ENCODE measurements around the gene EPHA3. TPM values are rescaled to one million over a fixed set of nuclear protein-coding genes. Genes with fewer than 3 reads are reported as not detected.

Gene EPHA3
- 22.1 and 24.6 TPM in 2 replicates for total RNA-seq
- long read RNA-seq, full-length matches to known transcripts = 26 of 52 reads
- long read RNA-seq, partial matches to known transcripts = 14 of 52 reads
- long read RNA-seq, other reads (novel, unspliced or antisense) = 12 of 52 reads

DNA sequence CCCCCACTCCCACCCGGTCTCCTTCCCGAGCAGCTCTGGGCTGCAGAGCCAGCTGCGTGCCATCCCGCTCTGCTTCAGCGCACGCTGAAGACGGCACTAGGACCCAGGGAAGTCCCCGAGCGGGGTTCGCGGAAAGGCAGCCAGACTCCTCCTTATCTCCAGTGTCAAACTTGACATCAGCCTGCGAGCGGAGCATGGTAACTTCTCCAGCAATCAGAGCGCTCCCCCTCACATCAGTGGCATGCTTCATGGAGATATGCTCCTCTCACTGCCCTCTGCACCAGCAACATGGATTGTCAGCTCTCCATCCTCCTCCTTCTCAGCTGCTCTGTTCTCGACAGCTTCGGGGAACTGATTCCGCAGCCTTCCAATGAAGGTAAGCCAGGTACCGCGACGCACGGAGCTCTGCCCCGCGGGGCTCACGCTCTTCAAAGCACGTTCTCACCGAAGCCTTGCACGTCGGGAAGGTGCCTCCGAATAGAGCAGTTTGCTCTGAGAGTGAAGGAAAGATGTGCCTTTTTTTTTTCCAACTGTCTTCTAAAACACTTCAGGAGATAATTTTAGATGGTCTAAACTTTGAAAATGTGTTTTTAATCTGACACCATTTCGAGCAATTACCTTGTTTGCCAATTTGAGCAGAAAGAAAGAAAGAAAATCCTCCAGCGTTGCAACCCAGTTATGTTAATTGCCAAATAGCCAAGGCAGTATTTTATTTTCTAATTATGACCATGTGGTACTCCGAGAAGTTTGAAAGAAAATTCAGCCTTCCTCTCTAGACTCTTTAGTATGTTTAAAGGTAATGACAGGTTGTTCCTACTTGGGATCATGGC lies at the start of gene EPHA3:
TSS of gene EPHA3 (plus strand) at position 161 of the 830 bp plus-strand sequence. CDS start at position 289, 128 bp downstream.
- Mint-ChIP-seq H3K9me3 (no peaks in the 10 kb centered on the region), H3K27ac (ENCODE audit: unreplicated experiment) (no peak within 1 kb of the TSS), H3K36me3 (ENCODE audit: low read depth) (no peaks in the 10 kb centered on the region), H3K4me1 (peaks cover 24% of the 10 kb centered on the region), H3K27me3 (ENCODE audit: low read depth) (peaks cover 21% of the 10 kb centered on the region), H3K4me3 (peak within 1 kb of the TSS; percentile 88)
- TF ChIP-seq, protein P1, sequence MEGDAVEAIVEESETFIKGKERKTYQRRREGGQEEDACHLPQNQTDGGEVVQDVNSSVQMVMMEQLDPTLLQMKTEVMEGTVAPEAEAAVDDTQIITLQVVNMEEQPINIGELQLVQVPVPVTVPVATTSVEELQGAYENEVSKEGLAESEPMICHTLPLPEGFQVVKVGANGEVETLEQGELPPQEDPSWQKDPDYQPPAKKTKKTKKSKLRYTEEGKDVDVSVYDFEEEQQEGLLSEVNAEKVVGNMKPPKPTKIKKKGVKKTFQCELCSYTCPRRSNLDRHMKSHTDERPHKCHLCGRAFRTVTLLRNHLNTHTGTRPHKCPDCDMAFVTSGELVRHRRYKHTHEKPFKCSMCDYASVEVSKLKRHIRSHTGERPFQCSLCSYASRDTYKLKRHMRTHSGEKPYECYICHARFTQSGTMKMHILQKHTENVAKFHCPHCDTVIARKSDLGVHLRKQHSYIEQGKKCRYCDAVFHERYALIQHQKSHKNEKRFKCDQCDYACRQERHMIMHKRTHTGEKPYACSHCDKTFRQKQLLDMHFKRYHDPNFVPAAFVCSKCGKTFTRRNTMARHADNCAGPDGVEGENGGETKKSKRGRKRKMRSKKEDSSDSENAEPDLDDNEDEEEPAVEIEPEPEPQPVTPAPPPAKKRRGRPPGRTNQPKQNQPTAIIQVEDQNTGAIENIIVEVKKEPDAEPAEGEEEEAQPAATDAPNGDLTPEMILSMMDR (conservative IDR thresholded peaks at IDR 0.05) = no peak
- DNase-seq (ENCODE audit: low read depth, low spot score) = peak; percentile 70

DNA sequence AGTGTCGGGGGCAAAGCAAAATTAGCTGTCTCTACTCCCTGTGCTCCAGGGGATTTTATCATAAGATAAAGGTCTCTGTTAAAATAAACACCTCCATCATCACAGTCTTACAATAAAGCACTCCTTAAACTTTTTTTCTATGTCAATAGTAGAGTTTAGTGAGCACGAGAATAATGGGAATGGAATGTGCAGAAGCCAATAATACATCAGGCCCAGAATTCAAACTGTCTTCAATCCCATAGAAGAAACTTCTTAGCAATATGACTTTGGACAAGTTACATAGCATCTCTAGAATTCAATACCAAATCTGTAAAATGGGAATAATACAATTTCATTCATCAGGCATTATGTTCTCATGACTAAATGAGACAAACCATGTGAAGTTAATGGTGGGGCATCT lies 49.0 kb upstream of the EPHA3 start:
- H3K27me3 Mint-ChIP-seq (ENCODE audit: low read depth) = no peaks in the 10 kb centered on the region
- H3K4me1 Mint-ChIP-seq = no peaks in the 10 kb centered on the region
- DNase-seq (ENCODE audit: low read depth, low spot score) = no peak
- H3K9me3 Mint-ChIP-seq = no peaks in the 10 kb centered on the region
- H3K36me3 Mint-ChIP-seq (ENCODE audit: low read depth) = no peaks in the 10 kb centered on the region
- H3K4me3 Mint-ChIP-seq = no peak overlapping the region
- TF ChIP-seq, protein P1 (conservative IDR thresholded peaks at IDR 0.05) = no peak
- no peak overlapping the region for H3K27ac Mint-ChIP-seq (ENCODE audit: unreplicated experiment)

GRCh38 chr3:89059211-89059925 lies 48.1 kb upstream of the EPHA3 start:
- Mint-ChIP-seq H3K4me1 (no peaks in the 10 kb centered on the region), H3K36me3 (ENCODE audit: low read depth) (no peaks in the 10 kb centered on the region), H3K27ac (ENCODE audit: unreplicated experiment) (no peak overlapping the region), H3K4me3 (no peak overlapping the region), H3K27me3 (ENCODE audit: low read depth) (no peaks in the 10 kb centered on the region), H3K9me3 (no peaks in the 10 kb centered on the region)
- TF ChIP-seq, protein P1 (conservative IDR thresholded peaks at IDR 0.05) = no peak
- no peak for DNase-seq (ENCODE audit: low read depth, low spot score)

DNA sequence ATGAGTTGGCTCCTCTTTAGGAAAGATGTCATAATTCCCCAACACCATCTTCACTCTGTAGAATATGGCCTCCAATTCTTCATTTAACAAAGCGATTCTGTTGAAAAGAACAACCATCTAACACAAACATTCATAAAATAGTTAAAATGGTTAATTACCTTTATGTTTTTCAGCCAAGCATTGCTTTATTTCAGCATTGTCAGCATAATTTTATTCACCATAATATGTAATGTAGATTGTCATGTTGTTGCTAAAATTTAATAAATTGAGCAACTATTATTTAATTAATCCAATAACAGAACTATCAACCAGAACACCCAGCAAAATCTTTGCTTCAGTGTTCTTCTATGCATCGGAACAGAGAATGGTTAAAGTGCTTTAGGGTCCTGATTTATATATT lies 46.2 kb upstream of the EPHA3 start:
- Mint-ChIP-seq H3K9me3 (peaks cover 3% of the 10 kb centered on the region), H3K36me3 (ENCODE audit: low read depth) (no peaks in the 10 kb centered on the region), H3K4me3 (no peak overlapping the region), H3K27me3 (ENCODE audit: low read depth) (no peaks in the 10 kb centered on the region), H3K4me1 (no peaks in the 10 kb centered on the region), H3K27ac (ENCODE audit: unreplicated experiment) (no peak overlapping the region)
- TF ChIP-seq, protein P1 (conservative IDR thresholded peaks at IDR 0.05) = no peak
- no peak for DNase-seq (ENCODE audit: low read depth, low spot score)

DNA sequence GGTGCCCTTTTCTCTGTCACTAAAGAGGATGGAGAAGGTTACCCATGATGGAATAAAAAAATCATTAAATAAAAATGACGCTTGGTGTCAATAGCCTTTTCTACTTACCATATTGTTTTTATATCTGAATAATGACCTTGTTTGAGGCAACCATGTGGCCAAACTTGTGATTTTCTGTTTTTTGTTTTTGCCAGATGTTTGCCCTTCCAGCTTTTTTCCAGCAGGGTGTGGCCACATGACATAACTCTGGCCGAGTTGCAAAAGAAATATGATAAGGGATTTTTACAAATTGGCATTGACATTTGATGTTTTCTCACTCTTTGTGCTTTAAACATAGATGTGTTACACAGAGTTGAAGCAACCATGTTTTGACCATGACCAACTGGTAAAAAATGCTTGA lies 39.7 kb upstream of the EPHA3 start:
- Mint-ChIP-seq H3K36me3 (ENCODE audit: low read depth) (peaks cover 3% of the 10 kb centered on the region), H3K9me3 (peaks cover 6% of the 10 kb centered on the region), H3K4me3 (no peak overlapping the region), H3K4me1 (peaks cover 6% of the 10 kb centered on the region), H3K27ac (ENCODE audit: unreplicated experiment) (no peak overlapping the region), H3K27me3 (ENCODE audit: low read depth) (no peaks in the 10 kb centered on the region)
- TF ChIP-seq, protein P1 (conservative IDR thresholded peaks at IDR 0.05) = no peak
- DNase-seq (ENCODE audit: low read depth, low spot score) = no peak

All from neural crest cell (in vitro differentiated cells).